Chondrocyte (in vitro differentiated cells): ENCODE measurements around the gene GP1BA. TPM values are rescaled to one million over a fixed set of nuclear protein-coding genes. Genes with fewer than 3 reads are reported as not detected.
A peak's percentile ranks its signal among the peaks of the same experiment; 100 is the strongest.

Experiments
- DNase-seq: peaks from one replicate; pipeline ENCODE4 v3.0.0; 2021; ENCODE audit warnings: mixed read lengths, low spot score
- H3K27ac Mint-ChIP-seq: one replicate; pipeline ENCODE4 v1.8.0; 2021; ENCODE audit warnings: mild to moderate bottlenecking, moderate library complexity, mixed read lengths; ENCODE audit not compliant: unreplicated experiment
- H3K27me3 Mint-ChIP-seq: 2 replicates; pipeline ENCODE4 v1.8.0; 2021; ENCODE audit warnings: low read depth, mixed read lengths
- H3K36me3 Mint-ChIP-seq: 2 replicates; pipeline ENCODE4 v1.8.0; 2021; ENCODE audit warnings: low read depth, mixed read lengths
- H3K4me1 Mint-ChIP-seq: 2 replicates; pipeline ENCODE4 v1.8.0; 2021; ENCODE audit warnings: low read depth, mild to moderate bottlenecking, mixed read lengths
- H3K4me3 Mint-ChIP-seq: one replicate; pipeline ENCODE4 v1.8.0; 2021; ENCODE audit warnings: mild to moderate bottlenecking, moderate library complexity, mixed read lengths; ENCODE audit not compliant: unreplicated experiment
- H3K9me3 Mint-ChIP-seq: 2 replicates; pipeline ENCODE4 v1.8.0; 2021; ENCODE audit warnings: low read depth, mixed read lengths
- total RNA-seq: library from RNA; stranded (reverse); gene quantifications from 3 replicates; pipeline ENCODE4 v1.2.1, GENCODE V29; 2021
- TF ChIP-seq, protein P1 (sequence below): fragments of 200-600 bp; sonication (generic); IDR thresholded peaks from 2 replicates; pipeline ENCODE4 v1.5.0; 2021; ENCODE audit warnings: antibody characterized with exemption, mild to moderate bottlenecking, moderate library complexity

The GP1BA gene
- total RNA-seq, 1 donor from 2014 or later = not detected

DNA sequence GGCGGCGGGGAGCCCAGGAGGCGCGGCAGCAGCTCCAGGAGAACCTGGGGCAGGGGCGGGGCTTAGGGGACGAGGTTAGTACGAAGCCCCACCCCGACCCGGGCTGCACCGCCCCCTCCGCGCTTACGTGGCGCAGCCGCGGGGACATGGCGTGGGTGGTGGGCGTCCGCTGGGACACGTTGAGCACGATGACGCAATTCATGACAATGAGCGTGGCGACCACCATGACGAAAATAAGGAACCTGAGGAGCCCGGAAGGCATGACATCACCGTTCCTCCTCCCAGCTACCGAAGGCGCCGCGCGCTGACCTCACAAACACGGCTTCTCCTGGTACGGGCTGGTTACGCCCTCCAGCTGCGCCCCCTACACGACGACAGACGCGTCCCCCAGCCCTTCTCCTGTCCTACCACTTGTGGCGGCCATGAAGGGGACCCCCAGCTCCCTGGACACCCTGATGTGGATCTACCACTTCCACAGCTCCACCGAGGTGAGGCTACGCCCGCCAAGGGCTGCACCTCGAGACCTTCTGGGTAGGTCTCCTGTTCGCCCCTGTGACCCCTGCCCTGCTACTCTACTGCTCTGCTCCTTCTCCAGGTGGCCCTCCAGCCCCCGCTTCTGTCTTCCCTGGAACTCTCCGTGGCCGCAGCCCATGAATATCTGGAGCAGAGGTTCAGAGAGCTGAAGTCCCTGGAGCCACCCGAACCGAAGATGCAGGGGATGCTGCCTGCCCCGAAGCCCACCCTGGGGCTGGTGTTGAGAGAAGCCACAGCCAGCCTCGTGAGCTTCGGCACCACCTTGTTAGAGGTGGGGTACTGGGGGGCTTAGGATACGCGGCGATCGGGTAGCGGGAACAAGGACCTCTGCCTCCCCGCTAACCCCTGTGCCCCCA lies 32.5 kb upstream of the GP1BA start, which contains the start of gene C17orf107:
C17orf107 (plus strand) TSS at position 196 of the 890 bp plus-strand sequence; CDS start at position 423, 227 bp downstream.
- TF ChIP-seq, protein P1, sequence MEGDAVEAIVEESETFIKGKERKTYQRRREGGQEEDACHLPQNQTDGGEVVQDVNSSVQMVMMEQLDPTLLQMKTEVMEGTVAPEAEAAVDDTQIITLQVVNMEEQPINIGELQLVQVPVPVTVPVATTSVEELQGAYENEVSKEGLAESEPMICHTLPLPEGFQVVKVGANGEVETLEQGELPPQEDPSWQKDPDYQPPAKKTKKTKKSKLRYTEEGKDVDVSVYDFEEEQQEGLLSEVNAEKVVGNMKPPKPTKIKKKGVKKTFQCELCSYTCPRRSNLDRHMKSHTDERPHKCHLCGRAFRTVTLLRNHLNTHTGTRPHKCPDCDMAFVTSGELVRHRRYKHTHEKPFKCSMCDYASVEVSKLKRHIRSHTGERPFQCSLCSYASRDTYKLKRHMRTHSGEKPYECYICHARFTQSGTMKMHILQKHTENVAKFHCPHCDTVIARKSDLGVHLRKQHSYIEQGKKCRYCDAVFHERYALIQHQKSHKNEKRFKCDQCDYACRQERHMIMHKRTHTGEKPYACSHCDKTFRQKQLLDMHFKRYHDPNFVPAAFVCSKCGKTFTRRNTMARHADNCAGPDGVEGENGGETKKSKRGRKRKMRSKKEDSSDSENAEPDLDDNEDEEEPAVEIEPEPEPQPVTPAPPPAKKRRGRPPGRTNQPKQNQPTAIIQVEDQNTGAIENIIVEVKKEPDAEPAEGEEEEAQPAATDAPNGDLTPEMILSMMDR = no peak
- Mint-ChIP-seq H3K36me3 (peaks cover 21% of the 10 kb centered on the region), H3K4me3 (no peak within 1 kb of the TSS), H3K27me3 (no peaks in the 10 kb centered on the region), H3K9me3 (no peaks in the 10 kb centered on the region), H3K4me1 (peaks cover 4% of the 10 kb centered on the region), H3K27ac (no peak within 1 kb of the TSS)
- DNase-seq = peak; percentile 94

DNA sequence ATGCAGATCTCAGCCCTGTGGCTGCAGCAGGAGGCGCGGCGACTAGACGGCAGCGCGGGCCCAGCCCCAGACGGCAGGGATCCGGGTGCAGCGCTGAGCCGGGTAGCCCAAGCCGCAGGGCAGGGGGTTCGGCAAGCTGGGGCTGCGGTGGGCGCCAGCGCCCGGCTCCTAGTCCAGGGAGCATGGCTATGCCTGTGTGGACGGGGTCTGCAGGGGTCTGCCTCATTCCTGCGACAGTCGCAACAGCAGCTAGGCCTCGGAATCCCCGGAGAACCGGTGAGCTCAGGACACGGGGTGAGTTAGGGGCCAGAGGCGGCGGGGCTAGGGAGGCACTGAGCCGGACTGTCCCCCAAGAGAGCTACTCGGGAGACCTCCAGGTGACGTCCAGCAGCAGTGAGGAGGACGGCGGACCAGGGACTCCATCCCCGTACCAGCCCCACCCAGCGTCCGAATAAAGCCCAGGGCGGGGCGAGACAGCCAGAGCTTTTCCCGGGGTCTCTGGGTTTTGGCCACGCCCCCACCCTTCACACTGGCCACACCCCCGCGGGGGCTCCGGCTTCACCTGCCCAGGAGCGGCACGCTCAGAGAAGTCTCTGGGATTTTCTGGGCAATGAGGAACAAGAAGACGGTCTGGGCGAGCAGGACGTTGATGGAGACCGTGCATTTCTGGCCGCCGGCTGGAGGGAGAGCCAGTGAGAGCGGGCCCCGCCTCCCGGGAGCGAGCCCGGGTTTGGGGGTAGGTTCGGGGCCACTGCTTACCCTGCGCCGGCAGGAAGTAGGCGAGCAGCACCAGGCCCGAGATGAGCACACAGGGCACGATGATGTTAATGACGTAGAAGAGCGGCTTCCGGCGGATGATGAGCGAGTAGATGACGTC lies 31.6 kb upstream of the GP1BA start:
- peaks cover 4% of the 10 kb centered on the region for H3K4me1 Mint-ChIP-seq
- no peaks in the 10 kb centered on the region for H3K27me3 Mint-ChIP-seq
- peaks cover 15% of the 10 kb centered on the region for H3K36me3 Mint-ChIP-seq
- H3K4me3 Mint-ChIP-seq = no peak overlapping the region
- H3K9me3 Mint-ChIP-seq = no peaks in the 10 kb centered on the region
- TF ChIP-seq, protein P1 = no peak
- DNase-seq = peak; percentile 88
- no peak overlapping the region for H3K27ac Mint-ChIP-seq

DNA sequence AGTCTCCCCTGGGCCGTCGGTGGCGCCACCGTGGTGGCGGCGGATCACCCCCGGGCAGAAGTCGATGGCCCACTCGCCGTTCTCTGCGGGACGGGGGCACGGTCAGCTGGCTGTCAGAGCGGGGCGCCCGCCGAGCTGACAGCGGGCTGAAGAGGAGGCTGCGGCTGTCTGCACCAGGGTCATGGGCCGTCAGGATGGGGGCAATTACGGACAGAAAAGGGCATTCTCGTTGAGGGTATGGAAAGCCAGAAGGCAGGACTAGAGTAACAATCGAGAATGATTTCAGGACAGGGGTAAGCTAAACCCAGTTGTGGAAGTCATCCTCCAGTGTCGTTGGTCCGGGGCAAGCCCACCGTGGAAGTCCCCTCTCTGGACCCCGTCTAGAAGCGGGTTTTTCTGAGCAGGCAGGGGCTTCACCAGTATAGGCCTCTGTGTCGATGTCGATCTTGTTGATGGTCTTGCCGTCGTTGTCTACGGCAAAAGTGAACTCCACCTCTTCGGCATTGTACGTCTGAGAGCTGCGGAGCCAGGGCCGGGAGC lies 30.9 kb upstream of the GP1BA start:
- Mint-ChIP-seq H3K36me3 (peaks cover 10% of the 10 kb centered on the region), H3K27ac (no peak overlapping the region), H3K4me3 (no peak overlapping the region), H3K9me3 (no peaks in the 10 kb centered on the region), H3K27me3 (no peaks in the 10 kb centered on the region), H3K4me1 (peaks cover 4% of the 10 kb centered on the region)
- TF ChIP-seq, protein P1 = no peak
- peak; percentile 51 for DNase-seq

DNA sequence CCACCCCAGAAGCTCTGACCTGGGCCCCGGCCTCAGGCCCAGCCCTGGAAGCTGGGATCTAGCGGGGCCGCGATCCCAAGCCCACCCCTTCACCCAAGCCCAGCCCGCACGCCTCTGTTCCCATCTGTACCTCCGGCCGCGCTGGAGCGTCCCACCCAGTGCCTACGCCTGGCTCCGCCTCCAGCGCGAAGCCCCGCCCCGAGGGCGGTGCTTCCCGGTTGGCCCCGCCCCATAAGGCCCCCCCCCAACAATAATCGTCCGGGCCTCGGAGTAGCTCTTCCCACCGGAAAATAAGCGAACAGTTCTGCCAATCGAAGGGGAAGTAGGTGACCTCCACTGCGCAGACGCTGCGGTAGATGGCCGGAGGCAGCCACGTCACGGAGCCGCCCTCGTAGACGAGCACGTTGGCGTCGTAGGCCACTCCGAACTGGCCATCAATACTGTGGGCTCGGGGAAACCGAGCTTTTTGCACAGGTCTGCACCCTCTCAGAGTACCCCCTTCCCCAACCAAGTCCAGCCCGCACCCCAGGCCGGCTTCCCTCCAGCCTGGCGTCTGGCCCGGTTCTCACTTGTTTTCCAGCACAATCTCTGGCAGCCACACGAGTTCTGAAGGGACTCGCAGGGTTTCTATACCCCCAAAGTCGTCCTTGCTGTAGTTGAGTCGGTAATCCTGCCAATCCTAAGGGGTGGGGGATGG lies 30.3 kb upstream of the GP1BA start:
- peaks cover 10% of the 10 kb centered on the region for H3K36me3 Mint-ChIP-seq
- no peaks in the 10 kb centered on the region for H3K27me3 Mint-ChIP-seq
- DNase-seq = peak; percentile 72
- no peaks in the 10 kb centered on the region for H3K9me3 Mint-ChIP-seq
- no peak overlapping the region for H3K4me3 Mint-ChIP-seq
- H3K4me1 Mint-ChIP-seq = peaks cover 4% of the 10 kb centered on the region
- TF ChIP-seq, protein P1 = no peak
- H3K27ac Mint-ChIP-seq = peak overlapping the region; percentile 57
